ENCODE data around the gene NLRP12.

DNA sequence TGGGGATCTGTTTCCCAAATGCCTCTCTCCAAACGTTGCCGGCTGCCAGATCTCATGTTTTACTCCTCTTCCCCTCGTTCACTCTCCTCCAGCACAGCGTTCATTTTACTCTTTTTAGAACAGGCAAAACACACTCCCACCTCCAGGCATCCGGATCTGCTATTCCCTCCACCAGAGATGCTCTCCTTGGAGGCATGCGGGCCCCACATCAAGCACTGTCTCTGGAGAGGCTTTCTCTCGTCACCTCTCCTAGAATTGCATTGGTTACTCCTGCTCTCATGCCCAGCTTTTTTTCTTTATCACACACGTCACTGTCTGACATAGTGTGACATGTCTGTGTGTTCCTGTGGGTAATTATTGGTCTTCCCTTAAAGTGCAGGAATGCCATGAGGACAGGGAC is 23.4 kb upstream of the NLRP12 start:
- TF ChIP-seq, protein P1, sequence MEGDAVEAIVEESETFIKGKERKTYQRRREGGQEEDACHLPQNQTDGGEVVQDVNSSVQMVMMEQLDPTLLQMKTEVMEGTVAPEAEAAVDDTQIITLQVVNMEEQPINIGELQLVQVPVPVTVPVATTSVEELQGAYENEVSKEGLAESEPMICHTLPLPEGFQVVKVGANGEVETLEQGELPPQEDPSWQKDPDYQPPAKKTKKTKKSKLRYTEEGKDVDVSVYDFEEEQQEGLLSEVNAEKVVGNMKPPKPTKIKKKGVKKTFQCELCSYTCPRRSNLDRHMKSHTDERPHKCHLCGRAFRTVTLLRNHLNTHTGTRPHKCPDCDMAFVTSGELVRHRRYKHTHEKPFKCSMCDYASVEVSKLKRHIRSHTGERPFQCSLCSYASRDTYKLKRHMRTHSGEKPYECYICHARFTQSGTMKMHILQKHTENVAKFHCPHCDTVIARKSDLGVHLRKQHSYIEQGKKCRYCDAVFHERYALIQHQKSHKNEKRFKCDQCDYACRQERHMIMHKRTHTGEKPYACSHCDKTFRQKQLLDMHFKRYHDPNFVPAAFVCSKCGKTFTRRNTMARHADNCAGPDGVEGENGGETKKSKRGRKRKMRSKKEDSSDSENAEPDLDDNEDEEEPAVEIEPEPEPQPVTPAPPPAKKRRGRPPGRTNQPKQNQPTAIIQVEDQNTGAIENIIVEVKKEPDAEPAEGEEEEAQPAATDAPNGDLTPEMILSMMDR (IDR thresholded peaks at IDR 0.05), result no peak
- no peak for TF ChIP-seq POLR2A (IDR thresholded peaks at IDR 0.05)
